HG03571 (cell line): ENCODE data around the gene C1QB.

Experiments
- ATAC-seq: cut with Tn5 transposase; IDR thresholded peaks from one replicate; pipeline ENCODE4 v1.9.1; 2021; ENCODE audit not compliant: unreplicated experiment

The C1QB gene

DNA sequence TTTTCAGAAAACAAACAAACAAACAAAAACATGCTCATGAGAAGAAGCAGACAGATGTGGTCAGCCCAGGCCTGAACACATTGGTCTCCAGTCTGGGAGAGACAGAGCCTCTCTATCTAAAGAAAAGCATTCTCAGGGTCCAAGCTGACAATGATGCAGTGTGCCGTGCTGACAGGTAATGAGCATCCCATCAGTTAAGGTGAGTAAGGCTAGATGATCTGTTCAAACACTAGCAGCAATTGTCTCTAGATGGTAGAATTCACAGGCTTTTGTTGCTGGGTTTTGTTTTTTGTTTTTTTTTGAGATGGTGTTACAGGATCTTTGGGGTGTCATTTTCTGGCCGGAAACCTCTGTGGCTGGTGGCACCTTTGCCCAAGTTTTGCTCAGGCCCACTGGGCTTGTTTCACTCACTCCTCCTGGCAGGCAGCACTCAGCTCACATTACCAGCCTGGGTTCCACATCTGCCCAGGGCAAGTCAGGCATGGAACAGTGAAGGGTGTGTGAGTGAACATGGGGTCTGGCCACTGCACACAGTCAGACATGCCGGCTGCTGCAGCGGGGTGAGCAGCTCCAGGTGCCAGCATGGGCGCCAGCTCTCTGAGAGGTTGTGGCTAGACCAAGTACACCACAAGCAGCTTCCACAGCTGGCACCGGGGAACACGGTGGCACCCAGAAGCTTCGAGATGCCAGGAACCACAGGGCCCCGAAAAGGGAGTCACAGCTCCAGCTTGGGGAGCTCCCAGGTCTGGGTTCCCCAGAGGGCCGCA lies 19.2 kb upstream of the C1QB start:
- no peak for ATAC-seq

DNA sequence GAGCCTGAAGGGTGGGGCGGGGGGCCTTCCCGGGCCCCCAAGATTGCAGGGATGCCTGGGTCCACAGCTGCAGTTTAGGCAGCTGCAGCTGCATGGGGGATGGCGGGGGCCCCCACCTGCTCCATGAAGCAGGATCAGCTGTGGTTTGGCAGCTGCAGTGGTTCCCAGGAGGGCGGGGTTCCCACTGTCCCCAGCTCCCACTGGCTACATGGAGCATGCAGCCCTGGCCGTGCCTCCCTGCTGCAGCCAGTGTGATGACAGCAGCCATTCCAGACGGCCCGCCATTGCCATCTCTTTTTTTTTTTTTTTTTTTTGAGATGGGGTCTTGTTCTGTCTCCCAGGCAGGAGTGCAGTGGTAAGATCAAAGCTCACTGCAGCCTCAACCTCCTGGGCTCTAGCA lies 17.6 kb upstream of the C1QB start:
- ATAC-seq, result no peak

DNA sequence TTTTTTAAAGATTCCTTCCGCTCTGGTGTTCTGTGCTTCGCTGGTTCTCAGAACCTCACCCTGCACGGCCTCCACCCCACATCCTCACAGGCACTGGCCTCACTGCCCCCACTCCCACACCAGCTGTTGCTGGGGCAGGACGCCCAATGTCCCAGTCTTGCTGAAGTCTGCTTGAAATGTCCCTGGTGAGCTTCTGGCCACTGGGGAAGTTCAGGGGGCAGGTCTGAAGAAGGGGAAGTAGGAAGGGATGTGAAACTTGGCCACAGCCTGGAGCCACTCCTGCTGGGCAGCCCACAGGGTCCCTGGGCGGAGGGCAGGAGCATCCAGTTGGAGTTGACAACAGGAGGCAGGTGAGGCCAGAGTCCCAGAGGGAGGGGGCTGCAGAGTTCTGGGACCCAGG lies 16.7 kb upstream of the C1QB start, which contains the start of gene C1QA:
Gene C1QA (plus strand): TSS at position 276 of the 400 bp plus-strand sequence. CDS start 989 bp downstream, outside the sequence.
- ATAC-seq, result no peak

- ATAC-seq, result no peak
Observed at GRCh38 chr1:22636927-22637326, 16.1 kb upstream of the C1QB start.

DNA sequence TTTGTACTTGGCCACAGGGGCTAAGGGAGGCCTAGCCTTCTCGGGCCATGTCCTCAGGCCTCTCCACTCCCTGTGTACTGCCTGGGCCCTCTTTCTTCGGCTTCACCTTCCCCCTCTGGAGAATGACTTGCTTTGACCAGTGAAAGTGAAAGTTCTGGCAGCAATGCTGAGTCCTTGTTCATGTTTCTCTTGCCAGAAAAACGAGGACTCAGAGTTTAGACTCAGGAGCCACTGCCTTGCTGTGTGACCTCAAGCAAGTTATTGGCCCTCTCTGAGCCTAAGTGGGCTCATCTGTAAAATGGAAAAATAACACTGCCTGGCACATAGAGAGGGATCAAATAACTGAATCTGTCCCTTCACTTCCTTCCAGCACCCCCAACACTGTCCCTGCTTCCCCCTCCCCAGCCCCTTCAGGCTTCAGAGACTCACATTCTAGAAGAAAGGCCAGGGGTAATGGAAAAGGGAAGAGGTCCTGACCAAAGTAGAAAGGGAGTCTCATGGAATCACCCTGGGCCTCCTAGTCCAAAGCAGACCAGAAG lies 15.1 kb upstream of the C1QB start:
- no peak for ATAC-seq

DNA sequence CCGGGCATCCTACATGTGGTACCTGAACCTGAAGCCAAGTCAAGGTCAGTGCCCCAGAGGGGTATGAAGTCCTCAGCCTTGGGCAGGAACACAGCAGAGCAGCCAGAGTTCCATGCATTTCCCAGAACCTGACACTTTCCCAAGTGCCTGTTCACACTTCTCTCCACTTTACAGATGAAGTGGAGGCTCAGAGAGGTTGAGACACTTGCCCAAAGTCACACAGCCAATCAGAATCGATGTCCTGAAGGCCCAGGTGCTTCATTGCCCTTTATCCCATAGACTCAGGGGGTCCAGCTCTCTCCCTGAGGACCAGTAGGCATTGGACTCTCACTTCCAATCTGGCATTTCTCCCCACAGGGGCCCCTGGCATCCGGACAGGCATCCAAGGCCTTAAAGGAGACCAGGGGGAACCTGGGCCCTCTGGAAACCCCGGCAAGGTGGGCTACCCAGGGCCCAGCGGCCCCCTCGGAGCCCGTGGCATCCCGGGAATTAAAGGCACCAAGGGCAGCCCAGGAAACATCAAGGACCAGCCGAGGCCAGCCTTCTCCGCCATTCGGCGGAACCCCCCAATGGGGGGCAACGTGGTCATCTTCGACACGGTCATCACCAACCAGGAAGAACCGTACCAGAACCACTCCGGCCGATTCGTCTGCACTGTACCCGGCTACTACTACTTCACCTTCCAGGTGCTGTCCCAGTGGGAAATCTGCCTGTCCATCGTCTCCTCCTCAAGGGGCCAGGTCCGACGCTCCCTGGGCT lies 14.4 kb upstream of the C1QB start:
- no peak for ATAC-seq

GRCh38 chr1:22639286-22639685 lies 13.8 kb upstream of the C1QB start:
- ATAC-seq, result no peak

GRCh38 chr1:22641247-22641646 lies 11.8 kb upstream of the C1QB start:
- no peak for ATAC-seq

- no peak for ATAC-seq
Observed at GRCh38 chr1:22641906-22642636, 11.0 kb upstream of the C1QB start.

DNA sequence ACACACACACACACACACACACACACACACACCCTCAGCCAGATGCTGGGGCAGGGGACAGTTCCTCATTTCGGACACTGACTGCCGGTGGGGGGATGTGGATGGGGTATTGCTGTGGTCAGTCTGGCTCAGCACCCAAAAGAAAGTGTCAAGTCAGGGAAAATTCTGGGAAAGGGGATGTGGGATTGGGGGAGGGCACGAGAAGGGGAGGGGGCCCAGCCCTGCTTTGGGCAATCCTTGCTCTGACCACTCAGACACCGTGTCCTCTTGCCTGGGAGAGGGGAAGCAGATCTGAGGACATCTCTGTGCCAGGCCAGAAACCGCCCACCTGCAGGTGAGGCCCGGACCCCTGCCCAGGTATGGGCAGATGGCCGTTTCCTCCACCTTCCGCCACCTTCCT lies 9.7 kb upstream of the C1QB start, which contains the start of gene C1QC:
Gene C1QC (plus strand): TSS at position 253 of the 400 bp plus-strand sequence. CDS start 391 bp downstream, outside the sequence.
- no peak for ATAC-seq

DNA sequence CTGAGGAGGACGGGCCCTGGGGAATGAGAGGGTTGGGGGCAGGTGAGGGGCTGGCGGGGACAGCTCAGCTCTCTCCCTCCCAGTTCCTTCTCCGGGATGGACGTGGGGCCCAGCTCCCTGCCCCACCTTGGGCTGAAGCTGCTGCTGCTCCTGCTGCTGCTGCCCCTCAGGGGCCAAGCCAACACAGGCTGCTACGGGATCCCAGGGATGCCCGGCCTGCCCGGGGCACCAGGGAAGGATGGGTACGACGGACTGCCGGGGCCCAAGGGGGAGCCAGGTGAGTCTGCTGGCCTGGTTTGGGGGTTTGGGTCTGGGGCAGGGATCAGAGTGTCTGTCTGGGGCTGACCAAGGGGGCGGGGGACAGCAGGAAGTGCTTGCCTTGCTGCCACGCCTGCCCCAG lies 9.1 kb upstream of the C1QB start:
- no peak for ATAC-seq

- no peak for ATAC-seq
Observed at GRCh38 chr1:22645931-22646330, 7.1 kb upstream of the C1QB start.

DNA sequence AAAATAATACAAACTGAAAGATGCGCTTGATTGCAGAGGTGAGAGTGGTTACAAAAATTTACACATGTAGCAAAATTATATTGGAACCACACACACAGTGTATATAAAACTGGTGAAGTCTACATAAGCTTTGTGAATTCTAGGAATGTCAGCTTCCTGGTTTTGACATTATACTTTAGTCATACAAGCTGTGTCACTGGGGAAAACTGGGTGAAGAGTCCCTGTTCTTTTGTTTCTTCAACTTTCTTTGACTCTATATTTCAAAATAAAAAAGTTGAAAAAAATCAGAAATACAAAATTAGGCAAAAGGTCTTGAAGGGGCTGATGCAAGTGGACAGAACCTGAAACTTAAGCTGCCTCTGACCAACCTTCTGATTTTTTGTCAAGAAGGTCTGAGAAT lies 6.7 kb upstream of the C1QB start:
- ATAC-seq, result no peak

- no peak for ATAC-seq
Observed at GRCh38 chr1:22650089-22650693, 2.8 kb upstream of the C1QB start.

DNA sequence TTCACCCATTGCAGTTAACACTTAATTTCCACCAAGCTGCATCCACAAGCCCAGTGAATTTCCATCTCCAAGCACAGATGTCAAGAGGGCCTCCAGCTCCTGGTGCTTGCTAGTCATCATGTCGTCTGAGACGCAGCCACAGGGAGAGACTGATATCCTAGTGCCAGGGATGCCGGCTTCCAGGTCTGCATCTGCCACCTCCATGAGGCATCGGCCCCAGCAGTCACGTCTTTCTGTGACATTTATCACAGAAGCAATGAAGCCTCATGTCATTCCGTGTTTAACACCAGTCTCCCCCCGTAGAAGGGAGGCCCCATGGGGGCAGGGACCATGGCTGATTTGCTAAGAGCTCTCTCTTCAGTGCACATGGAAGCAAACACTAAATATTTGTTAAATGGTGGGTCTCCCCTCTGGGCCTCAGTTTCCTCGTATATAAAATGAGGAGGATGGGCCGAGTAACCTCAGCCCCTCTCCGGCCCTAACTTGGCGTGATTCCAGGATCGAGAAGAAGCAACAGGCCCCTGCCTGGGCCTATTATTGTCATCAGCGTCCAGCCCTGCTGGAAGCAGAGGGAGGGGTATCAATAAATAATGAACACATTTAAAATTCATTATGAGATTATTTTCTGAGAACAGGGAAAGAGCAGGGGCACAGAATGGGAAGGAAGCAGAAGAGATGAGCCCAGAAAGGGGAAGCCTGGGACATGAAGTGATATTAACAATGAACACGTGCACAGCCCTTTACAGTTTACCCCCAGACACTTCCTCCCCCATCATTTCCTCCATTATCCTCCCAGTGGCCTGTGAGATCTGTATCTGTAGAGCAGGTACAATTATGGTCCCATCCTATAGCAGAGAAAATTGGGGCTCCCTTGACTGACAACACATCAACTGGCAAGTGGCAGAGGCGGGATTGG lies 837 bp upstream of the C1QB start:
- no peak for ATAC-seq

- no peak for ATAC-seq
Observed at GRCh38 chr1:22654692-22655091, 1.7 kb downstream of the C1QB start.

- no peak for ATAC-seq
Observed at GRCh38 chr1:22658385-22659163, 5.5 kb downstream of the C1QB start.

GRCh38 chr1:22660716-22661241 lies 7.7 kb downstream of the C1QB start:
- ATAC-seq, result no peak

- ATAC-seq, result no peak
Observed at GRCh38 chr1:22661880-22662279, 8.8 kb downstream of the C1QB start.
